ENCODE results near the gene CYP11A1.

DNA sequence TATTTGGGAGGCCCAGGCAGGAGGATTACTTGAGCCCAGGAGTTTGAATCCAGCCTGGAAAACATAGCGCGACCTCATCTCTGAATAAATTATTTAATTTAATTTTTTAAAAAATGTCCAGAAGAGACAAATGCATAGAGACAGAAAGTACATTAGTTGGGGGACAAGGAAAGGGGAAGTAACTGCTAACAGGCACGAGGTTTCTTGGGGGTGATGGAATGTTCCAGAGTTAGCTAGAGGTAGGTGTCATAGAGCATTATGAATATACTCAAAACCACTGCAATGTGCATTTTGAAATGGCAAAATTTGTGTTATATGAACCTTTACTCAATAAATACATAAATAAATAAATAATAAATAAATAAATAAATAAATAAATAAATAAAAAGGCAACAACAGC is 31.7 kb upstream of the CYP11A1 start:
- no peak for TF ChIP-seq POLR2AphosphoS5 (IDR thresholded peaks at IDR 0.05; ENCODE audit: borderline replicate concordance, low read depth, low read length)
- TF ChIP-seq EZH2 (IDR thresholded peaks at IDR 0.05): no peak
- TF ChIP-seq FOXP2 (optimal IDR thresholded peaks at IDR 0.05; ENCODE audit: control extremely low read depth, extremely low read length, insufficient read depth): no peak

All from SK-N-MC (cell line).